HUES64 (cell line): Measurements from ENCODE around the gene SCP2.

Experiments used
- H3K27ac ChIP-seq: 2 replicates; pipeline ENCODE4 v1.7.0; 2013; ENCODE audit warnings: low read depth, low read length, inconsistent platforms
- H3K27me3 ChIP-seq: 2 replicates; pipeline ENCODE4 v1.6.1; 2013; ENCODE audit warnings: mild to moderate bottlenecking, low read length; ENCODE audit not compliant: insufficient read depth
- H3K36me3 ChIP-seq: 2 replicates; pipeline ENCODE4 v1.6.1; 2013; ENCODE audit warnings: mild to moderate bottlenecking, low read length; ENCODE audit not compliant: insufficient read depth
- H3K4me1 ChIP-seq: 2 replicates; pipeline ENCODE4 v1.6.1; 2013; ENCODE audit warnings: mild to moderate bottlenecking, low read length, moderate library complexity; ENCODE audit not compliant: insufficient read depth
- H3K4me3 ChIP-seq: 2 replicates; pipeline ENCODE4 v1.5.1; 2013; ENCODE audit warnings: mild to moderate bottlenecking, low read length, moderate library complexity
- H3K9ac ChIP-seq: 2 replicates; pipeline ENCODE4 v1.6.1; 2013; ENCODE audit warnings: mild to moderate bottlenecking, low read depth, low read length
- H3K9me3 ChIP-seq: 2 replicates; pipeline ENCODE4 v1.6.1; 2013; ENCODE audit warnings: low read depth, low read length; ENCODE audit not compliant: insufficient read depth
- WGBS: fragments of 150-250, 120-280 bp; methylation state at CpG from one replicate; pipeline ENCODE4 v1.1.7; 2013; ENCODE audit warnings: missing lambda C conversion rate; 5-methylcytosine and 5-hydroxymethylcytosine counted together

The SCP2 gene

GRCh38 chr1:53085405-53085804 is 158.3 kb downstream of the SCP2 start:
- no peak overlapping the region for H3K27ac ChIP-seq
- 94% methylated on average over 8 of the region's 8 CpGs for WGBS
- H3K27me3 ChIP-seq, result no peaks in the 10 kb centered on the region
- H3K36me3 ChIP-seq, result no peaks in the 10 kb centered on the region
- no peak overlapping the region for H3K9ac ChIP-seq
- H3K9me3 ChIP-seq, result no peaks in the 10 kb centered on the region
- H3K4me3 ChIP-seq, result no peak overlapping the region
- peaks cover 10% of the 10 kb centered on the region for H3K4me1 ChIP-seq

GRCh38 chr1:53086491-53087070 is 159.5 kb downstream of the SCP2 start:
- 86% methylated on average over 4 of the region's 4 CpGs for WGBS
- Histone ChIP-seq H3K4me3 (no peak overlapping the region), H3K9me3 (no peaks in the 10 kb centered on the region), H3K27me3 (no peaks in the 10 kb centered on the region), H3K27ac (no peak overlapping the region), H3K9ac (no peak overlapping the region), H3K36me3 (no peaks in the 10 kb centered on the region), H3K4me1 (peaks cover 10% of the 10 kb centered on the region)

GRCh38 chr1:53087332-53088285 is 160.5 kb downstream of the SCP2 start:
- H3K4me3 ChIP-seq, result no peak overlapping the region
- no peak overlapping the region for H3K9ac ChIP-seq
- H3K4me1 ChIP-seq, result peaks cover under 1% of the 10 kb centered on the region
- H3K36me3 ChIP-seq, result no peaks in the 10 kb centered on the region
- H3K27me3 ChIP-seq, result no peaks in the 10 kb centered on the region
- H3K9me3 ChIP-seq, result no peaks in the 10 kb centered on the region
- WGBS, result 70% methylated on average over 27 of the region's 27 CpGs
- H3K27ac ChIP-seq, result no peak overlapping the region

GRCh38 chr1:53088616-53089300 is 161.7 kb downstream of the SCP2 start:
- Histone ChIP-seq H3K27ac (no peak overlapping the region), H3K9me3 (no peaks in the 10 kb centered on the region), H3K4me1 (no peaks in the 10 kb centered on the region), H3K36me3 (no peaks in the 10 kb centered on the region), H3K4me3 (no peak overlapping the region), H3K9ac (no peak overlapping the region), H3K27me3 (no peaks in the 10 kb centered on the region)
- 92% methylated on average over 19 of the region's 19 CpGs for WGBS

- H3K4me1 ChIP-seq, result no peaks in the 10 kb centered on the region
- no peaks in the 10 kb centered on the region for H3K27me3 ChIP-seq
- H3K9ac ChIP-seq, result no peak overlapping the region
- 92% methylated on average over 11 of the region's 11 CpGs for WGBS
- H3K9me3 ChIP-seq, result no peaks in the 10 kb centered on the region
- no peak overlapping the region for H3K4me3 ChIP-seq
- no peak overlapping the region for H3K27ac ChIP-seq
- no peaks in the 10 kb centered on the region for H3K36me3 ChIP-seq
These were observed 162.6 kb downstream of the SCP2 start for GRCh38 chr1:53089478-53090226.

GRCh38 chr1:53090227-53091147 is 163.4 kb downstream of the SCP2 start:
- H3K4me3 ChIP-seq, result no peak overlapping the region
- H3K27me3 ChIP-seq, result no peaks in the 10 kb centered on the region
- no peak overlapping the region for H3K27ac ChIP-seq
- WGBS, result 92% methylated on average over 37 of the region's 37 CpGs
- no peaks in the 10 kb centered on the region for H3K36me3 ChIP-seq
- H3K4me1 ChIP-seq, result no peaks in the 10 kb centered on the region
- H3K9ac ChIP-seq, result no peak overlapping the region
- H3K9me3 ChIP-seq, result no peaks in the 10 kb centered on the region

- Histone ChIP-seq H3K4me3 (no peak overlapping the region), H3K9ac (no peak overlapping the region), H3K36me3 (no peaks in the 10 kb centered on the region), H3K9me3 (0 out of 2 replicates have a peak, but pooled peaks cover 2% of the 10 kb centered on the region), H3K27ac (no peak overlapping the region), H3K4me1 (no peaks in the 10 kb centered on the region), H3K27me3 (no peaks in the 10 kb centered on the region)
- WGBS, result 94% methylated on average over 26 of the region's 26 CpGs
These were observed 165.0 kb downstream of the SCP2 start for GRCh38 chr1:53091841-53092645.

GRCh38 chr1:53092659-53093450 is 165.8 kb downstream of the SCP2 start:
- Histone ChIP-seq H3K4me3 (no peak overlapping the region), H3K27ac (no peak overlapping the region), H3K9me3 (peaks cover 7% of the 10 kb centered on the region; the same call in 1 of the 2 replicates), H3K9ac (no peak overlapping the region), H3K4me1 (no peaks in the 10 kb centered on the region), H3K36me3 (no peaks in the 10 kb centered on the region), H3K27me3 (no peaks in the 10 kb centered on the region)
- WGBS, result 94% methylated on average over 32 of the region's 33 CpGs

GRCh38 chr1:53093451-53093754 is 166.3 kb downstream of the SCP2 start:
- Histone ChIP-seq H3K27ac (no peak overlapping the region), H3K9ac (no peak overlapping the region), H3K4me1 (no peaks in the 10 kb centered on the region), H3K4me3 (no peak overlapping the region), H3K27me3 (no peaks in the 10 kb centered on the region), H3K9me3 (peaks cover 9% of the 10 kb centered on the region; the same call in 1 of the 2 replicates), H3K36me3 (no peaks in the 10 kb centered on the region)
- WGBS, result 94% methylated on average over 8 of the region's 8 CpGs
